ENCODE data around the gene SMIM35.

Gene SMIM35

GRCh38 chr11:117999354-117999993, 87.3 kb downstream of the SMIM35 start:
- H3K4me3 ChIP-seq (replicated peaks; ENCODE audit: low read depth, low read length), result no peak overlapping the region
- no peaks in the 10 kb centered on the region for H3K27me3 ChIP-seq (replicated peaks; ENCODE audit: control insufficient read depth, insufficient read depth, low read length)
- peaks cover 15% of the 10 kb centered on the region for H3K36me3 ChIP-seq (ENCODE audit: control insufficient read depth, insufficient read depth, low read length)
- DNase-seq (ENCODE audit: extremely low read depth, insufficient read length), result no peak
- TF ChIP-seq, protein P1, sequence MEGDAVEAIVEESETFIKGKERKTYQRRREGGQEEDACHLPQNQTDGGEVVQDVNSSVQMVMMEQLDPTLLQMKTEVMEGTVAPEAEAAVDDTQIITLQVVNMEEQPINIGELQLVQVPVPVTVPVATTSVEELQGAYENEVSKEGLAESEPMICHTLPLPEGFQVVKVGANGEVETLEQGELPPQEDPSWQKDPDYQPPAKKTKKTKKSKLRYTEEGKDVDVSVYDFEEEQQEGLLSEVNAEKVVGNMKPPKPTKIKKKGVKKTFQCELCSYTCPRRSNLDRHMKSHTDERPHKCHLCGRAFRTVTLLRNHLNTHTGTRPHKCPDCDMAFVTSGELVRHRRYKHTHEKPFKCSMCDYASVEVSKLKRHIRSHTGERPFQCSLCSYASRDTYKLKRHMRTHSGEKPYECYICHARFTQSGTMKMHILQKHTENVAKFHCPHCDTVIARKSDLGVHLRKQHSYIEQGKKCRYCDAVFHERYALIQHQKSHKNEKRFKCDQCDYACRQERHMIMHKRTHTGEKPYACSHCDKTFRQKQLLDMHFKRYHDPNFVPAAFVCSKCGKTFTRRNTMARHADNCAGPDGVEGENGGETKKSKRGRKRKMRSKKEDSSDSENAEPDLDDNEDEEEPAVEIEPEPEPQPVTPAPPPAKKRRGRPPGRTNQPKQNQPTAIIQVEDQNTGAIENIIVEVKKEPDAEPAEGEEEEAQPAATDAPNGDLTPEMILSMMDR (IDR thresholded peaks at IDR 0.05; ENCODE audit: insufficient read depth, low read length, poor library complexity, severe bottlenecking), result no peak

DNA sequence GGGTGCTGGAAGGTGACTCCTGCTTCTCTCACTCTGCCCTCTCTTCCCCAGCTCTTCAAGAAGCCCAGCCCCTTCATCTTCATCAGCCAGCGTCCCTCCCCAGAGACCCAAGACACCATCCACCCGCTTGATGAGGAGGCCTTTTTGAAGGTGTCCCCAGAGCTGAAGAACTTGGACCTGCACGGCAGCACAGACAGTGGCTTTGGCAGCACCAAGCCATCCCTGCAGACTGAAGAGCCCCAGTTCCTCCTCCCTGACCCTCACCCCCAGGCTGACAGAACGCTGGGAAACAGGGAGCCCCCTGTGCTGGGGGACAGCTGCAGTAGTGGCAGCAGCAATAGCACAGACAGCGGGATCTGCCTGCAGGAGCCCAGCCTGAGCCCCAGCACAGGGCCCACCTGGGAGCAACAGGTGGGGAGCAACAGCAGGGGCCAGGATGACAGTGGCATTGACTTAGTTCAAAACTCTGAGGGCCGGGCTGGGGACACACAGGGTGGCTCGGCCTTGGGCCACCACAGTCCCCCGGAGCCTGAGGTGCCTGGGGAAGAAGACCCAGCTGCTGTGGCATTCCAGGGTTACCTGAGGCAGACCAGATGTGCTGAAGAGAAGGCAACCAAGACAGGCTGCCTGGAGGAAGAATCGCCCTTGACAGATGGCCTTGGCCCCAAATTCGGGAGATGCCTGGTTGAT, 88.0 kb downstream of the SMIM35 start:
- Histone ChIP-seq H3K27me3 (replicated peaks; ENCODE audit: control insufficient read depth, insufficient read depth, low read length) (no peaks in the 10 kb centered on the region), H3K36me3 (ENCODE audit: control insufficient read depth, insufficient read depth, low read length) (peaks cover 19% of the 10 kb centered on the region), H3K4me3 (replicated peaks; ENCODE audit: low read depth, low read length) (no peak overlapping the region)
- TF ChIP-seq, protein P1 (IDR thresholded peaks at IDR 0.05; ENCODE audit: insufficient read depth, low read length, poor library complexity, severe bottlenecking), result no peak
- DNase-seq (ENCODE audit: extremely low read depth, insufficient read length), result no peak

DNA sequence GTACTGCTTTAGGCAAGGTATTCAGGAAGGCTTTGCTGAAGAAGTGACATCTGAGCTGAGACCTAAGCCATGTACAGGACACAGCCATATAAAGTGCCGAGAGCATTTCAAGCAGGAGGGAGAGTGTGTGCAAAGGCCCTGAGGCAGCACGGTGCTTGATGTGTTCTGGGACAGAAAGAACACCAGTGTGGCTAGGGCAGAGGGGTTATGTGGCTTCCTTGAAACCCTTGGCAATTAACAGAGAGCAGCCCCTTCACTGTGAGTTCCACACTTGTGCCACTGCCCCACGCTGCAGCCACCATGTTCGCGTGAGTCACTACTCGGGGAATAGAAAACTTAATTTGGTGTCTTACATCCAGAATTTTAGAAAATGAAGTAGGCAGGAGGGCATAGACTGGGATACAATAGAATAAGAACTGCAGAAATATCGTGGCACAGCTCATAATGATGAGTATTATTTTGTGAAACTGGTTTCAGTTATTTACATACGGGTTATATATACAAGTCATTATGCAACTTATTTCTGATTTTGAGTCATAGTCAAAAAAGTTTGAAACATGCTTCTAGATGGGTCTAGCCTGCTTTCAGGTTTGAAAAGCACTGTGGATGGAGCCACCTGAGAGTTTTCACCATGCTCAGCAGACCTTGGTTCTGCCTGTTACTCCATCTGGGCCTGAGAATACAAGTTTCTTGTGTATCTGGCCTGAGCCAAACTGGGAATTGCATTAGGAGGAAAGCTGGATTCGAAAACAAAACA, 88.8 kb downstream of the SMIM35 start:
- Histone ChIP-seq H3K27me3 (replicated peaks; ENCODE audit: control insufficient read depth, insufficient read depth, low read length) (no peaks in the 10 kb centered on the region), H3K36me3 (ENCODE audit: control insufficient read depth, insufficient read depth, low read length) (peaks cover 21% of the 10 kb centered on the region), H3K4me3 (replicated peaks; ENCODE audit: low read depth, low read length) (no peak overlapping the region)
- DNase-seq (ENCODE audit: extremely low read depth, insufficient read length), result peak; percentile 63
- TF ChIP-seq, protein P1 (IDR thresholded peaks at IDR 0.05; ENCODE audit: insufficient read depth, low read length, poor library complexity, severe bottlenecking), result no peak

DNA sequence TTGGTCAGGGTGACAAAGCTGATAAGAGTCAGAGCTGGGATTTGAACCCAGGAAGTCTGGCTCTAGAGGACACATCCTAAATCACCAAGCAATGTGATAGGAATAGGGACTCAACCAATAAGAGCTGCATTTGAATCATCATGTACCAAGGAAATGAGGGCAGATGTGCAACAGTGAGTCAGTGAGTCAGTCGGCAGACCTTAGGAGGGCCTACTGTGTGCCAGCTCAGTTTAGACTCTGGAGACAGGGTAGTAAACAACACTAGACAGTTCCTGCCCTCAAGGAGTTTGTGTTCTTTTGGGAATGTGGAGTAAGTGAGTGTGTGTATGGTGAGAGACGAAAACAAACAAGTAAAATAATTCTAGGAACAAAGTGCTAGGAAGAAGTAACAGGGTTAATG, 89.4 kb downstream of the SMIM35 start:
- no peak for DNase-seq (ENCODE audit: extremely low read depth, insufficient read length)
- TF ChIP-seq, protein P1 (IDR thresholded peaks at IDR 0.05; ENCODE audit: insufficient read depth, low read length, poor library complexity, severe bottlenecking), result no peak
- Histone ChIP-seq H3K4me3 (replicated peaks; ENCODE audit: low read depth, low read length) (no peak overlapping the region), H3K27me3 (replicated peaks; ENCODE audit: control insufficient read depth, insufficient read depth, low read length) (no peaks in the 10 kb centered on the region), H3K36me3 (ENCODE audit: control insufficient read depth, insufficient read depth, low read length) (peaks cover 21% of the 10 kb centered on the region)

GRCh38 chr11:117996058-117996457, 90.7 kb downstream of the SMIM35 start:
- TF ChIP-seq, protein P1 (IDR thresholded peaks at IDR 0.05; ENCODE audit: insufficient read depth, low read length, poor library complexity, severe bottlenecking), result no peak
- Histone ChIP-seq H3K4me3 (replicated peaks; ENCODE audit: low read depth, low read length) (no peak overlapping the region), H3K36me3 (ENCODE audit: control insufficient read depth, insufficient read depth, low read length) (peaks cover 21% of the 10 kb centered on the region), H3K27me3 (replicated peaks; ENCODE audit: control insufficient read depth, insufficient read depth, low read length) (no peaks in the 10 kb centered on the region)
- no peak for DNase-seq (ENCODE audit: extremely low read depth, insufficient read length)

Data from GM06990 (cell line).